MV-4-11 (cell line): Measurements from ENCODE around the gene RASSF3.
"Not testable (repeated sequence)": the region's sequence is repeated elsewhere in the genome, so short reads cannot be mapped to it uniquely, and the experiment has no call there.

ENCODE experiments used
- DNase-seq: peaks from one replicate; lab custom pipeline; 2025; lab: John Stamatoyannopoulos, UW

RASSF3 gene

DNA sequence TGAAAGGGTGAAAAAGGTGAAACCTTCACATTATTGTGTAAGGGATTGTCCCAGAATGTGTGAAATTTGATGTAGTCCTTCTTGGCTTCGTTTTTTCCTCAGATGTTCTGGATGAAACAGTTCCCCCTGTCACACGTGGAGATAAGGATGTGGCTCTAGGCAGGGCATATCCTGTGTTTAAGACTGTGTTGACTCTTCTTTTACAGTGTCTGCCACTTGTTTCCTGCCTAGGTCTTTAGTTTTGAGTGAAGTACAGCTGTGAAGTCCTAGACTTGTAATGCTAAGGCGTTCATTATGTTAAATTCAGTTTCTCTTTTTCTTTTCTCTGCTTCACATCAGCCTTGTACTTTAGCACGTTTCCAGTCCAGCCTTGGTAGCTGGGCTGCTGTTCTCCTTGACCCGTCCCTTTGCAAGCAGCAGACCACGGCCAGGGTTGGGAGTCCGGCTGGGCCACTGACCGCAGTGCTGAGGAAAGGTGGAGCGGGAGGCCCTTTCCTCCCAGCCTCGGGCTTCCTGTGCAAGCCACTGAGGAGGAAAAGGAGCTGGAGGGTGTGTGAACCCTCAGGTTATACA is 59.1 kb downstream of the RASSF3 start:
- peak; percentile 35 for DNase-seq

DNA sequence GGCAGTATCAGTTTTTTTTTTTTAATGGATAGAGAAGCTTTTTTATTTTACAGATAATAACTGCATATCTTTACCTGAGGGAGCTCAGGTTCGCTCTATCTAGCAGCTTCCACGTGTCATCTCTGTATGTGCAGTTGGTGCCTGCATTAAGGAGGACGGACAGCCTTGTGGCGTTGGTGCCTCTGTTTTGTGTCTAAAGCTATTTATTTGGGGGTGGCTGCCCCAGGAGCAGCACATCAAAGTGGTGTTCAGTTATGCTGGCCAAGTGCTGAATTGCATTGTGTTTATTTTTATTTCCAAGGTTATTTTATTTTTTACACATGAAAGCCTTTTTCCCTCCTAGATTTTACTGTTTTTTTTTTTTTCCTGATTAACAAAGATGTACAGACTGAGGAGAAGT is 59.7 kb downstream of the RASSF3 start:
- DNase-seq: no peak

DNA sequence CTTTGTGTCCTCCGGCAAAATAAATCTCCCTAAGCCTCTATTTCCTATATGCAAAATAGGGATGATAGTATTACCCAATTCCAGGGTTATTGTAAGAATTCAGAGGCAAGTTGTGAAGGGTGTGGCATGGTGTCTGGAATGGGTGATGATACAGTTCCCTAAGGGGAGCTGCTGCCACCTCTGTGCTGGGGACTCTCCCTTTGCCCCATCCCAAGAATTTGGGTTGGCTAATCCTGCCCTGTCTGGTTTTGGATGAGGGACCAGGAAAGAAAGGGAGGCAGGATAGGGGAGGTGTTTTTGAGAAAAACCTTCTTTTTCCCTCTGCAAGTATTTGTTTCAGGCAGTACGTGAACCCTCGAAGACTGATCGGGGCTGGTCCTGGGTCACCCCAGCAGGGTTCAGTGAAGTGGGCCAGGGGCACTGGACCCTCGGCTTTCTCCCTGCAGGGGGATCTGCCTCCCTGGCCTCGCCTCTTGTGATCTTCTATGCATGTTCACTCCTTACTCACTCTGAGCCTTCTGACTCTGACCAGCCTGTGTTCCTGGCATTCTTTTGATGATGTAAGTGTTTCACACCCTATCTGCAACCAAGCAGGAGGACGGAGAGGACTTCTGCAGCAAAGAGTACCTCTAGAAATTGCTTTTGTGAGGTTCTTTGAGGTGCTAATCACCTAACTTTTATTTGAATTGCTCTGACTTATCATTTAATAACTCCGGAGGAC is 60.8 kb downstream of the RASSF3 start:
- peak; percentile 28 for DNase-seq

DNA sequence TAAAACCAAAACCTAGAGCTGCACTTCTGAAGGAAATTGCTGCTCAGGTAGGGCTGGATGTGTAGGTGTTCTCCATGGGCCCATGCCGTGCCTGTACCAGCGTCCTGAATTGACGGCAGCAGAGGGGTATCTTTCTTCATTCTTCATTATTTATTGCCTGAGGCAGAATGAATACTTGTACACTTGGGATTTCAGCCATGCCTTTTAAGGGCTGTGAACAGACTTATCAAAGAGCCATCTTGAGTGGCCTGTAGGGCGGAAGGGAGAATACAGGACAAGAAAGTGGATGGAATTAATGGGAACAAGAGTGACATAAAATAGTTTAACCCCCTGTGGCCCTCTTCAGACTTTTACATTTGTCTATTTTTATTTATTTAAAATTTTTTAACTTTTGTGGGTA is 61.4 kb downstream of the RASSF3 start:
- no peak for DNase-seq

DNA sequence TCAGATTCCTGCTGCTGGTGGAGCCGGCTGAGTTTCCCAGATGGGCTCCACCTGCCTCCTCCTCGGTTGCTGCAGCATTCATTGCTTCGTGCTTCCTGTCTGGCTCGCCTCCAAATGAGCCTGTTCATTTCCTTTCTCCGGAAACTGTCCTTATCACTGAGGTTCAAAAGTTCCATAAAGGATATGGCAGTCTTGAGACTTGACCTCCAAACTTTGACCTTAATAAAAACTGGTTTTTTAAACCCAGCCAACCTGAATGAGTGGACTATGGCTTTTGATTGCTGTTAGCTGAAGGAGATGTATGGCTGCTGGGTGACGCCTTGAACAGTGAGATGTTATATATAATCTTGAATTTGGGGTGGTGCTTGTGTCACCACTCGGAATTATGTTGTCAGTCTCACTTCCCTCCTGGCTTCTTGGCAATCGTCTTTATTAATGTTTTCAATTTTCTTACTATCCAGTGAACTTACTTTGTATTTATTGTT is 62.7 kb downstream of the RASSF3 start:
- DNase-seq: peak; percentile 70

DNA sequence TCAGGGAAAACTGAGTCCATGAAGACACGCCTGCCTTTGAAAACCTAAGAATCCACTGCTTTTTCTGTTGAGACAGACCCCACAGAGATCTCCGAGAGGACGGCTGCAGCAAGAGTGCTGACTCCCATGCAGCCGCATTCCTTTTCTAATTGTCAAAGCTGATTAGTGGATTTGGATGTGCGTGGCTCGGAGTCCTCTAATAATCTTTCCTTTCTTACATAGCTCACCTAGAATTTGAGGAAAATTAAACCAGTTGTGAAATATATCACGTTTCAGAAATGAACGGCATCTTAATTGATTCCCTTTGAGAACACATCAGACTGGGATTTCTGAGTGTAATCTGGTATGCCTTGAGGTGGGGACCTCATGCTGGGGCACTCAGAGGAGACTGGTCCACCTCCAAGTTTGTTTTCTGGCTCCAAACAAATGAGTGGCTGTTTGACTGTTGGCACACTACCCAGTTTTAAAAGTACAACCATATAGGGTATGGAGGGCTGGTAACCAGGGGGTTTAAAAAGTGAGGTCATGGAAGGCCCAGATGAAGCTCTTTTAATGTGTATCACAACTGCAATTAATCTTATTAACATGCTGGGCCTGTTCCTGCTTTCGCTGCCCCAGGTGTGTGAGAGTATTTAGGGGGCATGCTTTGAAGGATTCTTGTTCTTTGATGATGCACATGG is 63.3 kb downstream of the RASSF3 start:
- DNase-seq: no peak

DNA sequence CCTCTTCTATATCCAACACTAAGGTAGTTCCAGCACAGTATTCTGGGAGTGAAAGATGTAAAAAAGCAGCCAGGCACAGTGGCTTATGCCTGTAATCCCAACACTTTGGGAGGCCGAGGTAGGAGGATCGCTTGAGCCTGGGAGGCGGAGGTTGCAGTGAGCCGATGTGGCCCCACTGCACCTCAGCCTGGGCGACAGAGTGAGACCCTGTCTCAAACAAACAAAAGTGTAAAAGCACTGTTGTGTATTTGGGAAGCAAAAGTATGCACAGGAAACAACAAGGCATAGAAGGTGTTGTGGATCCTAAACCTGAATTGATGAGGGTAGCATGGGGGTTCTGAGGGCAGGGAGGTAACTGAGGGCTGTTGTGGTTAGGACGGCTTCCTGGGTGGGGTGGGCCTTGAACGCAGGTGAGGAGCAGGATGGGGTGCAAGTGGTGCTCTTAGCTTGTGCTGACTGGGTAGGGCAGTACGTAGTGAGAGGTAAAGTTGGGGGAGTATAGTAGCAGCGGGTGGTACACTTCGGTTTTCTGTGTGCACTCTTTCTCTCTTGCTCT is 64.2 kb downstream of the RASSF3 start:
- DNase-seq: no peak

DNA sequence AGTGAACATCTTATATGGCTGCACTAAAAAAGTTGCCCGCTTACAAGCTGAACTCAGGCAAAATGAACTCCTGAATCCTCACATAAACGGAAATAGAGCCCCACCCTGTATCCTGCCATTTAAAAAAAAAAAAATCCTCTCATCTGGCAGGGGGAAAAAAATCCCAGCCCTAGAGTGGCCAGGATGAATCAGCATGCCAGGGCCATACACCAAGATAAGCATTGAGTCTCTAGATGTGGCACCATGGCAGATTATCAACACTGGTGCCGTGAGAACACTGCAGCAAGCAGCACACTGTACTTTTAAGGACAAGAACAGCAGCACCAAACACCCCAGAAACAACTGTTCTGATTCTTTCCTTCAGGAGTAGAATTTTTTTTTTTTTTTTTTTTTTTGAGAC is 65.5 kb downstream of the RASSF3 start:
- no peak for DNase-seq

DNA sequence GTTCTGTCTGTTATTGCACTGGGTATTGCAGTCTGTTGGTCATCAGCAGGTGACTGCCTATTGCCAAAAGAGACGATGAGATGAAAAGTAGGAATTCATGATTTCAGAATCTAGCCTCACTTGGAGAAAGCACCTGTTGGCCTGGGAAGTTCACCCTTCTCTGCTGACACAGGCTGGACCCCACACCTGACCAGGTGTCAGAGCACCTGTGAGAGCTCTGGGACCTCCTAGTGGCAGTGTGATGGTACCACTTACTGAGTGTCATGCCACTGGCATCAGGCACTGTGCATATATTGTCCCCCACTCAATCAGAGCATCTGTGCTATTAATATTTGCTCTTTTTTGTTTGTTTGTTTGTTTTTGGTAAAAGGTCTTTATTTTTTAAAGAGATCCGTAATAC is 68.0 kb downstream of the RASSF3 start:
- DNase-seq: no peak

DNA sequence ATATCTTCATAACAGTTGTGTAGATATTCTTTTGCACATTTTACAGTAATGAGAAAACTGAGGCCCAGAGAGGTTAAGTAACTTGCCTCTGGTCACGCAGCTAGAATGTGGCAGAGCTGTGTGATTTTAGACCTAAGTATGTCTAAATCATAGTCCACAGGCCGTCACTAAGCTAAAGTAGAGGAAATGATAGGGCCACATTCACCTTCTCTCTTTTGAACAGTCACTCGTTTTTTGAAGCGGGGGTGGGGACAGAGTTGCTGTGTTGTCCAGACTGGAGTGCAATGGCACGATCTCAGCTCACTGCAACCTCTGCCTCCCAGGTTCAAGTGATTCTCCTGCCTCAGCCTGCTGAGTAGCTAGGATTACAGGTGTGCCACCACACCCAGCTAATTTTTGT is 68.5 kb downstream of the RASSF3 start:
- no peak for DNase-seq

DNA sequence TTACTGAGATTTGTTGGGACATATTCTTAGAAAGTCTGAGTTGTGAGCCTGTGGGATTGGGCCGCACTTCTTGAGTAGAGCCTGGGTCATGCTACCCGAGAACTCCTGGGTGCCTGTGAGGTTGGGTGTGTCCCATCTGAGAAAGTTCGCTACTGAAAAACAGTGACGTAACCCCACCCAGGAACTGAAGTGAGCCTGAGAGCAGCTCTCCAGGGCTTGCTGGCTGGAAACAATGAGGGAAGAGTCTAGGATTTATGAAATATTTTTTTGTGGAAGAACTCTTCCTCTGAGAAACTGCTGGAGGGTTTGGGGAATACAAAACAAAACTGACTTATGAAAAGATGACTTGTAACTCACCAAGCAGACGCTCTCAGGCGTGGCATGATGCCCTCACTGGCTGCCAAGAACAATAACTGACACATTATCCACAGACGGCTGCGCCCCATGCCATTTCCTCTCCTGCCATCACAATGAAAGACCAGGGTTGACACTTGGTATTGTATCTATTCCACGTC is 69.2 kb downstream of the RASSF3 start:
- DNase-seq: no peak

DNA sequence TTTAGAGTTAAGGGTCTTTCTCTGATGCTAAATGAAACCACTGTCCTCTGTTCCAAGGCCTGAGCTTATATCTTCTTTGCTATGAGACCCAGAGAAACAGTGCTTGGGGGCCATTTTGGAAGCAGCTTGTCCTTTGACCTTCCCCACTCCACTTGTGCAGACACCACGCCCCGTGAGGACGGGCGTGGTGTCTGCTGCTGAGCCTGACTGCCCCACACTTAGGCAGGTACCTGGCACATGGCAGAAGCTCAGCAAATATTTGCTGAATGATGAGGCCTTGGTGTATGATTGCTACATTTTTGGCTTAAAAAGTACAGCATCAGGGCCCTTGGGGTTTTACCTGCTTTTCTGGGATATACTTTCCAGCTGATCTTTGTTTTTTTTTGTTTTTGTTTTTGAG is 69.9 kb downstream of the RASSF3 start:
- DNase-seq: no peak

DNA sequence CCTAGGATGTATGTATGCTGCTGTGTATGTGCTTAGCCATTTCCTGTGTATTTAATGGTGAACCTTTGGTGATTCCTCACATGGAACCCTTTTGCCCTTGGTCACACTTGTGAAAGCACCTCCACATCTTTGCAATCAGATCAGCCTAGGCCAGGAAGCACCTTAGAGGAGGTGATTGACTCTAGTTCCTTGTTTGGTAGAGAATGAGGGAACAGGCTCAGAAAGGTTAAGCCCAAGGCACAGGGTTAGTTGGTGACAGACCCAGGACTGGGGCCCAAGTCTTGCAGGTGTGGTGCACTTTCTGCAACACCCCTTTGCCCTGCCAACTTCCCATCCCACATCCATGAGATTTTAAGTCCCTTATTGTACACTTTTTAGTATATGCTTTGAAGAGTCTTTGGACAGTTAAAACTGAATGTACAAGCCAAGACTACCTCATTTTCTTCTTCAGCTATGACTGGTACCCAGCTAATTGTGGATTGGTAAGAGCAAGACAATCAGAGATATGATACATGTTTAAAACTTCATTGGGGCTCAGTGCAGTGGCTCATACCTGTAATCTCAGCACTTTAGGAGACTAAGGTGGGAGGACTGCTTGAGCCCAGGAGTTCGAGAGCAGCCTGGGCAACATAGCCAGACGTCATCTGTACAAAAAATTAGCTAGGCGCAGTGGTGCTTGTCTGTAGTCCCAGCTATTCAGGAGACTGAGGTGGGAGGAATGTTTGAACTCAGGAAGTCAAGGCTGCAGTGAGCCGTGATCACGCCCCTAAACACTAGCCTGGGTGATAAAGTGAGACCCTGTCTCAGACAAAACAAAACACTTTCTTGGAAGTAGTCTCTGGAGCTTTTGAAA is 71.1 kb downstream of the RASSF3 start:
- DNase-seq: no peak

DNA sequence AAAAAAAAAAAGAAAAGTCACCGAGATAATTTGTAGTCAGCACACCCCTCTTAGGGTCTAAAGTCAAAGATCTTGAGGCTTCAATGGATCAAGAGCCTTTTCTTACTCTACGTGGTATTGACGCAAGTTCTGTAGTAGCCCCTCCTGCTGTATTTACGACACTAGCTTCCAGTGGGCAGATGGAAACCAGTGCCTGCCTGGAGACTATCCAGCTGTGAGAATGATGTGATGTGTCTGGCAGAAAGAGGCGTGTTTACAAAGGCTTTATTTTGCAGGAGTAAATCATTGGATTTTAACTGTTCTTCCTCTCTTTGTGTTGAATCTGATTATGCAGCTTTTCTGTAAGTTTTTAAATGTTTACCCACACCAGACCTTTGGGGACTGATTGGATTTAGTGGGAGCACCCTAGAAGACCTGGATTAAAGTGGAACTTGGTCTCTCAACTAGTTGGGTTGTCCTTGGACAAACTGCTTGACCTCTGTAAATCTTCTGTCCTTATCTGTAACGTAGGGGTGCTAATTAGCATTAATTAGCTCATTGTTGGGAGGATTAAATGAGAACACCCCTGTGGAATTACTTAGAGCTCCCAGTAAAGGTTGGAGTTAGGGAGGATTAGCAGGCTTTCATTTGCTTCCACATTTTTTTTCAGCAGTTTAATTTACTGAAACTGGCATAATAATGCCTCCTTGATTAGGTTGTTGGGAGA is 72.4 kb downstream of the RASSF3 start:
- peak; percentile 36 for DNase-seq

DNA sequence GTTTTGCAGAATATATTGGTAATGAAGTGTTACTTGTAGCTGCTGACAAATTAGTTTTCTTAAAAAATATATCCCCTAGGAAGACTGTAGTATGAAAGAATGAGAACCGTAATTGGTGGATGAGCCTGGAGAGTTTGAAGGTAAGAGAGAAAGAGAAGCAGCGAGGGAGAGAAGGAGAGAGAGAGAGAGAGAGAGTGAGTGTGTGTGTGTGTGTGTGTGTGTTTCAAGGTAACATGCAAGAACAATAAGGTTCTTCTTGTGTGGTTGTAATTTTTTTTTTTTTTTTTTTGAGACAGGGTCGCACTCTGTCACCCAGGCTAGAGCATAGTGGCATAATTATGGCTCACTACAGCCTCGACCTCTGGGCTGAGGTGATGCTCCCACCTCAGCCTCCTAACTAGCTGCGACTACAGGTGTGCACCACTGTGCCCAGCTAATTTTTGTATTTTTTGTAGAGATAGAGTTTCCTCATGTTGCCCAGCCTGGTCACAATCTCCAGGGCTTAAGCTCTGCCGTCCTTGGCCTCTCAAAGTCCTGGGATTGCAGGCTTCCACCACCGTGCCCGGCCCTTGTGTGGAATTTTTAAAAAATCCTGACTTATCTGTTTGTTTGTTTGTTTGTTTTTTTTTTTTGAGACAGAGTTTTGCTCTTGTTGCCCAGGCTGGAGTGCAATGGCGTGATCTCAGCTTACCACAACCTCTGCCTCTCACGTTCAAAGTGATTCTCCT is 73.7 kb downstream of the RASSF3 start:
- no peak for DNase-seq

DNA sequence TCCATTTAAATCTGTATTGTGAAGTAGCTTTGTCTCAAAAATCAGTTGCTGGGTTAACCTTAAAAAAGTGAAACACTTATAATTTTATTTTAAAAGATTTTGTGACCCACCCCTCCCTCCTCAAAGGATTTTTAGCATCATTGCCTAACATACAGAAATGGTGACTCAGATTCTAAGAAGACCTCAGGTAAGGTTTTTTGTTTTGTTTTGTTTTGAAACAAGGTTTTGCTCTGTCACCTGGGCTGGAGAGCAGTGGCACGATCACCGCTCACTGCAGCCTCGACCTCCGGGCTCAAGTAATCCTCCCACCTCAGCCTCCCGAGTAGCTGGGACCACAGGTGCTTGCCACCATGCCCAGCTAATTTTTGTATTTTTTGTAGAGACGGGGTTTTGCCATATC is 74.8 kb downstream of the RASSF3 start:
- no peak for DNase-seq

DNA sequence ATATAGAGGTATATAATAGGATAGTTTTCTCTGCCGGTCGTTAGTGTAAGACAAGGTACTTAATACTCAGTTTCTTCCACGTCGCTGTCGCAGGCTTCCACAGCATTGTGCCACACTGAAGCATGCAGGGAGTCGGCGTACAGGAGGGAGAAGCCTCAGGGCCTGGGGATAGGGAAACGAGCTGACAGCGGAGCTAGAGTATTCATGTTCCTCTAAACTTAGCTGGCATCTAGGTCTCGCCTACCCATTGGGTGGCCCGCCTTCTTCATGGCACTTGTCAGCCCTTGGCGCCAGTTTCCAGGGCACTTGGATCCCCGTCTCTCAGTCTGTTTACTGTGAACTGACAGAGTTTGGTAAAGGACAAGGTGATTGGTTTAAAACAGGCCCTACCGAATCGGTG is 75.3 kb downstream of the RASSF3 start:
- DNase-seq: no peak

DNA sequence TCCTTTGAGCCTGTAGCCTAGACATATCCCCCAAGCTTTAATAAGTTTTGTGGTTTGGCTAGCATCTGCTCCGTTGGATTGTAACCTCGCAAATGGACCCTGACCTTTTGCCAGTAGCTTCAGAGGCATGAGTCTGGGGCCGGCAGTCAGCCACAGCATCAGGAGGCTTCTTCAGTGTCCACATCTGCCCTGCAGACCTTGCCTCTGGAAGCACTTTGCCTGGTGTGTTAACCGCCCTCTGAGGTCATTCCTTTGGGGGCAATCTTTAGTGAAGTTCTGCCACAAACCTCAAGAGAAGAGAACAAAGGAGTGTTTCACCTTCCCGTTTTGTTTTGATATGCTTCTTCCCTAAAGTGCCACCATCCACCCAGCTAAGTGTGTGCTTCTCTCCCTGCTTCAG is 77.5 kb downstream of the RASSF3 start:
- peak; percentile 75 for DNase-seq

DNA sequence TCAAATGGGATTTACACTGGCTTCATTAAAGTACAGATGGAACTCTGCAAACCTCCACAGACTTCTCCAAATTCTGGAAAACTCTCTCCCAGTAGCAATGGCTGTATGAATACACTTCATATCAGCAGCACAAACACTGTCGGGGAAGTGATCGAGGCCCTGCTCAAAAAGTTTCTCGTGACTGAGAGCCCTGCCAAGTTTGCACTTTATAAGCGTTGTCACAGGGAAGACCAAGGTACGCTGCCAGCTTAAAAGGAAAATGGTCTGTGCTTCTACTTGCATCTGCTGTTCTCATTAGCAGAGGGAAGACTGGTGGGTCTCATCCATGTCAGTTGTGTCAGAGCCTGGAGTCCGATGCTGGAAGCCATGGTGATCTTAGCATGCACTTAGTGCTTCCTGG is 77.9 kb downstream of the RASSF3 start:
- no peak for DNase-seq

DNA sequence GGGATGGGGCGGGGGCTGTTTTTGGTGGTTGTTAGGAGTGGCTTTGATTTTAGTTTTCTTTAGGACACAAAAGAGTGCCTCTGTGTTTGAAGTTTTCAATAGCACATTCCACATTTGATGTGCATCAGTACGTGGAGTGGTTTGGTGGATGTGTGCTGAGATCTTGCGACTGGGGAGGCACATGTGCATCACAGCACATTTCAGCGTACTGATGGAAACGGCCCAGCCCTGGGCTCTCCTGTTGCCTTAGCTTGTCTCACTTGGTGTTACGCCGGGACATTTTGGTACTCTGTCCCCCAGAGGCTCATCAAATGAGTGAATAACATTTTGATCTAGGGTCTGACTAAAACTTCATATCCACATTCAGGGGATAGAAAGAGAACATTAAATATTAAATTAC is 78.4 kb downstream of the RASSF3 start:
- DNase-seq: no peak

DNA sequence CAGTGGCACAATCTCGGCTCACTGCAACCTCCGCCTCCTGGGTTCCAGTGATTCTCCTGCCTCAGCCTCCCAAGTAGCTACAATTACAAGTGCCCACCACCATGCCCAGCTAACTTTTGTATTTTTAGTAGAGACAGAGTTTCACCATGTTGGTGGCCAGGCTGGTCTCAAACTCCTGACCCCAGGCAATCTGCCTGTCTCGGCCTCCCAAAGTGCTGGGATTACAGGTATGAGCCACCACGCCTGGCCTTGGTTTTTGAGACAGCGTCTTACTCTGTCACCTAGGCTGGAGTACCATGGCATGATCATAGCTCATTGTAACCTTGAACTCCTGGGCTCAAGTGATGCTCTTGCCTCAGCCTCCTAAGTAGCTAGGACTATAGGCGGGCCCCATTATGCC is 79.9 kb downstream of the RASSF3 start:
- DNase-seq: not testable (repeated sequence)
